Thyroid gland (tissue), 4 donors: ENCODE measurements around the gene S100Z. TPM values are rescaled to one million over a fixed set of nuclear protein-coding genes. Genes with fewer than 3 reads are reported as not detected.

Experiments
- DNase-seq, 2 donors: peaks; one replicate each; pipeline ENCODE4 v3.0.0-alpha.2; 2019
- H3K27ac ChIP-seq, 3 donors: fragments of 200-600 bp; sonication (generic); 1 replicate in 2 of 3; 2 replicates in 1 of 3; pipeline ENCODE4 v1.5.1; 2016 to 2019; ENCODE audit warnings: mild to moderate bottlenecking in 1 of 3, moderate library complexity in 1 of 3
- H3K27me3 ChIP-seq: fragments of 200-600 bp; sonication (generic); one replicate; pipeline ENCODE4 v1.5.1; 2019
- H3K36me3 ChIP-seq, 2 donors: fragments of 200-600 bp; sonication (generic); one replicate each; pipeline ENCODE4 v1.5.1; 2016 to 2019
- H3K4me1 ChIP-seq, 2 donors: fragments of 200-600 bp; sonication (generic); one replicate each; pipeline ENCODE4 v1.5.1; 2017 to 2019
- H3K4me3 ChIP-seq, 3 donors: fragments of 200-600 bp; sonication (generic); replicated peaks in 1 of 3; 1 replicate in 2 of 3; 2 replicates in 1 of 3; pipeline ENCODE4 v1.5.1; 2016; ENCODE audit warnings: mild to moderate bottlenecking in 1 of 3
- H3K9me3 ChIP-seq: fragments of 200-600 bp; sonication (generic); one replicate; pipeline ENCODE4 v1.5.1; 2017
- POLR2A ChIP-seq, 2 donors: fragments of 450-650 bp; IDR thresholded peaks; one replicate each; pipeline ENCODE4 v1.6.1; 2017; ENCODE audit warnings: antibody characterized with exemption in 2 of 2, mild to moderate bottlenecking in 2 of 2, moderate library complexity in 1 of 2
- WGBS, 2 donors: methylation state at CpG; one replicate each; pipeline ENCODE4 v1.1.5; 2017; 5-methylcytosine and 5-hydroxymethylcytosine counted together
- intact Hi-C: fragments of 100-400 bp; cut with DNase I; formaldehyde crosslinking; loops from one replicate; pipeline ENCODE4 v1.15.1; 2023
- total RNA-seq, 4 donors: library from RNA; depleted of rRNA; stranded (reverse); fragments of >200 nt; gene quantifications; one replicate each; pipeline ENCODE4 v1.2.3, GENCODE V29; 2016
- TF ChIP-seq, protein P1 (sequence below), 6 experiments: fragments of 200-600 bp in 3 of 6; fragments of 450-650 bp in 3 of 6; sonication (generic) in 3 of 6; IDR thresholded peaks; one replicate each; pipeline ENCODE4 v1.5.1; 2016 to 2019; ENCODE audit warnings: antibody characterized with exemption in 6 of 6, mild to moderate bottlenecking in 2 of 6, inconsistent platforms in 1 of 6, moderate library complexity in 1 of 6

The S100Z gene
- not detected for total RNA-seq

DNA sequence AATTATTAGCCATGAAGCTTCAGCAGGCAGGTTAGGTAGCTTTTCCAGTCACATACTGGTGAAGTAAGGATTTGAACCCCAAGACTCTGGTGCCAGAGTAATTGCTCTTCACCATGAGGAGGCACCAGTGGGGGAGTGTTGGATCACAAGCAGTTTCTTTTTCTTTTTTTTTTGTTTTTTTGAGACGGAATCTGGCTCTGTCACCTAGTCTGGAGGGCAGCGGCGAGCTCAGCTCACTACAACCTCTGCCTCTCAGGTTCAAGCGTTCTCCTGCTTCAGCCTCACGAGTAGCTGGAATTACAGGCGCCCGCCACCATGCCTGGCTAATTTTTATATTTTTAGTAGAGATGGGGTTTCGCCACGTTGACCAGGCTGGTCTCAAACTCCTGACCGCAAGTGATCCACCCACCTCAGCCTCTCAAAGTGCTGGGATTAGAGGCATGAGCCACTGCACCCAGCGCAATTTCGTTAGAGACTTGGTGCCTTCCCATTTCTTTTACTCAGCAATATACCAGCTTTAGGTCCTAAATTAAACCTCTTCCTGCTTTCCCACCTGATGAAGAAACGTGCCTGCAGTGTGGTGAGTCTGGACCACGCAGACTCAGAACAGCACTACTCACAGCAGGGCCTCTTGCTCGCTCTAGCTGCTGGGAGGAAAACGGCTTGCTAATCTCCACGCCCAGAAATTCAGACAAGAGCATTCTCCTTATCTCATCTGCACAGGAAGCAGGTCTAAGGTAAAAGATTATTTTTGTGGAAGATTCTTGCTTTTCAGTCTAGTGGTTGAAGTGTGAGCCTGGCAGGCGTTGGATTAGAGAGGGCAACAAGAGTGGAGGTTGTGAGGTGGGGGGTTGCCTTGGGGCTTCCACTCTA is at the start of gene S100Z:
TSS of gene S100Z (plus strand) at position 596 of the 873 bp plus-strand sequence. CDS start 25,346 bp downstream, outside the sequence.
- TF ChIP-seq POLR2A (IDR thresholded peaks at IDR 0.05) = no peak
- TF ChIP-seq, protein P1, sequence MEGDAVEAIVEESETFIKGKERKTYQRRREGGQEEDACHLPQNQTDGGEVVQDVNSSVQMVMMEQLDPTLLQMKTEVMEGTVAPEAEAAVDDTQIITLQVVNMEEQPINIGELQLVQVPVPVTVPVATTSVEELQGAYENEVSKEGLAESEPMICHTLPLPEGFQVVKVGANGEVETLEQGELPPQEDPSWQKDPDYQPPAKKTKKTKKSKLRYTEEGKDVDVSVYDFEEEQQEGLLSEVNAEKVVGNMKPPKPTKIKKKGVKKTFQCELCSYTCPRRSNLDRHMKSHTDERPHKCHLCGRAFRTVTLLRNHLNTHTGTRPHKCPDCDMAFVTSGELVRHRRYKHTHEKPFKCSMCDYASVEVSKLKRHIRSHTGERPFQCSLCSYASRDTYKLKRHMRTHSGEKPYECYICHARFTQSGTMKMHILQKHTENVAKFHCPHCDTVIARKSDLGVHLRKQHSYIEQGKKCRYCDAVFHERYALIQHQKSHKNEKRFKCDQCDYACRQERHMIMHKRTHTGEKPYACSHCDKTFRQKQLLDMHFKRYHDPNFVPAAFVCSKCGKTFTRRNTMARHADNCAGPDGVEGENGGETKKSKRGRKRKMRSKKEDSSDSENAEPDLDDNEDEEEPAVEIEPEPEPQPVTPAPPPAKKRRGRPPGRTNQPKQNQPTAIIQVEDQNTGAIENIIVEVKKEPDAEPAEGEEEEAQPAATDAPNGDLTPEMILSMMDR (IDR thresholded peaks at IDR 0.05) = no peak

DNA sequence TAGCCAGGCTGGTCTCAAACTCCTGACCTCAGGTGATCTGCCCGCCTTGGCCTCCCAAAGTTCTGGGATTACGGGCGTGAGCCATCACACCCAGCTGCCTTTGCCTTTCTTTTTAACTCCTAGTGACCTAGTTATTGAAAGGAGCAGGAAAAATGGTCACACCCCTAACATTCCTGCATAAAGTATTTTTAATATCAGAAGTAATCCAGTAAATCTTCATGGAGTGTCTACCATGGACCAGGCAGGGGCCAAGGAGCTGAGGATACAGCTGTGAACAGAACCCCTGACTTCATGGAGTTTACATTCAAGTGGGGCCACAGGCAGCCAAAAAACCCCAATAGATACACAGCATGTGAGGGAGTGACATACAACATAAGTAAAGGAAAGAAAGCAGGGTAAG is 49.2 kb upstream of the S100Z start:
- no peaks in the 10 kb centered on the region for H3K9me3 ChIP-seq
- H3K4me3 ChIP-seq = no peak overlapping the region
- H3K36me3 ChIP-seq = no peaks in the 10 kb centered on the region
- peaks cover 0 to 5% of the 10 kb centered on the region in 2 donors for H3K4me1 ChIP-seq
- TF ChIP-seq, protein P1 (IDR thresholded peaks at IDR 0.05) = no peak
- TF ChIP-seq POLR2A (IDR thresholded peaks at IDR 0.05) = no peak
- 93 to 96% methylated on average over 3 of the region's 3 CpGs for WGBS, 2 donors
- no peaks in the 10 kb centered on the region for H3K27me3 ChIP-seq
- H3K27ac ChIP-seq = no peak overlapping the region
- intact Hi-C loops = no loop called here
- no peak for DNase-seq

More for the DNA sequence above, at the start of gene S100Z:
- Histone ChIP-seq H3K27me3 (no peaks in the 10 kb centered on the region), H3K9me3 (no peaks in the 10 kb centered on the region), H3K36me3 (no peaks in the 10 kb centered on the region), H3K27ac (no peak within 1 kb of the TSS), H3K4me1 (no peaks in the 10 kb centered on the region), H3K4me3 (no peak within 1 kb of the TSS)
- intact Hi-C loops = no loop called here
- 78 to 81% methylated on average over 18 of the region's 18 CpGs for WGBS, 2 donors
- DNase-seq = no peak

DNA sequence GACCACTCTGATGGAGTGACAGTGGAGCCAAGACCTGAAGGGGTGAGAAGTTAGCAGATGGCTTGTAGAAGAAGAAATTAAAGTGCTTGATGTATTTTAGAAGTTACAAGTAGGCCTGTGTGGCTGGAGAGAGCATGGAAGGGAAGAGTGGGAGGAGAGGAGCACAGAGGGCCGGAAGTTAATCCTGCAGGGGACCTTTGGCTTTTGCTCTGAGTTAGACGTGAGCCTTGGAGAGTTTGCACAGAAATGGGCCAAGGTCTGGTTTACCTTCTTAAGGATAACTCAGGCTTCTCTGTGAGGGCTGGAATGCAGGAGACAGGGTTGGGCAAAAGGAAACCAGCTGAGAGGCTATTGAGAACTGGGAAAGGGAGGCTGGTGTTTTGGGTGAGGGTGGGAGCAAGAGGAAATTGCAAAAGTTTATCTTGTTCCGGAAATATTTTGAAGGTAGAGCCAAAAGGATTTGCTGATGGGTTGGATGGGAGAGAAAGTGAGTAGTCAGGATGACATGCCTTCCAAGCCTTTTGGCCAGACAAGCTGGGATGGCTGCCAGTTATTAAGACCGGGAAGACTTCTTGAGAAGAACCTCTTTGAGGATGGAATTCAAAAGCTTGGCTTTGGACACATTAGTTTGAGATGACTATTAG is 48.5 kb upstream of the S100Z start:
- H3K4me1 ChIP-seq = peaks cover 0 to 10% of the 10 kb centered on the region in 2 donors
- intact Hi-C loops = no loop called here
- H3K4me3 ChIP-seq = no peak overlapping the region
- no peaks in the 10 kb centered on the region for H3K9me3 ChIP-seq
- no peaks in the 10 kb centered on the region for H3K27me3 ChIP-seq
- H3K36me3 ChIP-seq = no peaks in the 10 kb centered on the region
- 45 to 52% methylated on average over 4 of the region's 4 CpGs for WGBS, 2 donors
- TF ChIP-seq, protein P1 (IDR thresholded peaks at IDR 0.05) = no peak
- TF ChIP-seq POLR2A (IDR thresholded peaks at IDR 0.05) = no peak
- no peak overlapping the region for H3K27ac ChIP-seq
- no peak for DNase-seq

DNA sequence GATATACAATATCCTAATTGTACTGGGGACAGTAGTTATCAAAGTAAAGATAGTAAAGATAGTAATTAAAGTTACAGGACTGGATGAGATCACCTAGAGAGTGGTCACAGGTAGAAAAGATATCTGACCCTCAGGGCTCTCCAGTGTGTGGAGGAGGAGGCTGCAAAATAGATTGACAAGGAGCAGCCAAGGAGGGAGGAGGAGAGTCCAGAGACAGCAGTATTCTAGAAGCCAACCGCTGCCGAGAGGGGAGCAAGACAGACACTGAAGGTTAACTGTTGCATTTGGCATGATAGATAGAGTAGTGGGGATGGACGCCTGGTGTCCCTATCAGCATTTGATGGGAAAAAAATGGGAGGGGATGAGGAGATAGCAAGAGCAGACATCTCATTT is 48.0 kb upstream of the S100Z start:
- WGBS, 2 donors = 87 to 88% methylated on average over 3 of the region's 3 CpGs

More for the DNA sequence above, 48.0 kb upstream of the S100Z start:
- H3K9me3 ChIP-seq = no peaks in the 10 kb centered on the region
- no peak for DNase-seq
- H3K27ac ChIP-seq = no peak overlapping the region
- H3K4me1 ChIP-seq = peaks cover 0 to 13% of the 10 kb centered on the region in 2 donors
- no peak overlapping the region for H3K4me3 ChIP-seq
- H3K27me3 ChIP-seq = no peaks in the 10 kb centered on the region
- intact Hi-C loops = no loop called here
- H3K36me3 ChIP-seq = no peaks in the 10 kb centered on the region
- TF ChIP-seq, protein P1 (IDR thresholded peaks at IDR 0.05) = no peak
- no peak for TF ChIP-seq POLR2A (IDR thresholded peaks at IDR 0.05)
